LNCAP (cell line): Measurements from ENCODE around the gene ZNF423.

Experiments
- CTCF ChIP-seq: fragments of 450-650 bp; IDR thresholded peaks from 2 replicates; pipeline ENCODE4 v1.5.1; 2017; ENCODE audit warnings: mild to moderate bottlenecking

The ZNF423 gene

GRCh38 chr16:49674990-49675389, 180.9 kb downstream of the ZNF423 start:
- no peak for TF ChIP-seq CTCF

- no peak for TF ChIP-seq CTCF
These were observed 181.5 kb downstream of the ZNF423 start for GRCh38 chr16:49674351-49674851.

GRCh38 chr16:49673442-49673841, 182.5 kb downstream of the ZNF423 start:
- no peak for TF ChIP-seq CTCF

GRCh38 chr16:49672753-49673152, 183.2 kb downstream of the ZNF423 start:
- no peak for TF ChIP-seq CTCF

DNA sequence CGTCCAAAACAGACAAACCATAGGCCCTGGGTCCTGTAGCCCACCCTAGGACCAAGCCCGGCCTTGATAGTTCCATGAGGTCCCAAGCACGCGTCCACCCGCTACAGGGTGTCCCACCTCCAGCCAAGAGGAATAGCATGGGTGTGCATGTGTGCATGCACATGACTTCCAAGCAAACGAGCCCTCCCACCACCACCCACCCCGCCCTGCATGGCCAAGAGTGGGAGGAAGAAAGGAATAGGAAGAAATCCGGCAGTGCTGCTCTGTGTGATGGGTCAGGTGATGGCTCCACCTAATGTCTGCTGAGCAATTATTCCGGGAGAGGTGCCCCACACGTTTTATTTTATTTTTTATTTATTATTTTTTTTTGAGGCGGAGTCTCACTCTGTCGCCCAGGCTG, 184.6 kb downstream of the ZNF423 start:
- no peak for TF ChIP-seq CTCF

GRCh38 chr16:49670627-49671026, 185.3 kb downstream of the ZNF423 start:
- TF ChIP-seq CTCF = no peak

DNA sequence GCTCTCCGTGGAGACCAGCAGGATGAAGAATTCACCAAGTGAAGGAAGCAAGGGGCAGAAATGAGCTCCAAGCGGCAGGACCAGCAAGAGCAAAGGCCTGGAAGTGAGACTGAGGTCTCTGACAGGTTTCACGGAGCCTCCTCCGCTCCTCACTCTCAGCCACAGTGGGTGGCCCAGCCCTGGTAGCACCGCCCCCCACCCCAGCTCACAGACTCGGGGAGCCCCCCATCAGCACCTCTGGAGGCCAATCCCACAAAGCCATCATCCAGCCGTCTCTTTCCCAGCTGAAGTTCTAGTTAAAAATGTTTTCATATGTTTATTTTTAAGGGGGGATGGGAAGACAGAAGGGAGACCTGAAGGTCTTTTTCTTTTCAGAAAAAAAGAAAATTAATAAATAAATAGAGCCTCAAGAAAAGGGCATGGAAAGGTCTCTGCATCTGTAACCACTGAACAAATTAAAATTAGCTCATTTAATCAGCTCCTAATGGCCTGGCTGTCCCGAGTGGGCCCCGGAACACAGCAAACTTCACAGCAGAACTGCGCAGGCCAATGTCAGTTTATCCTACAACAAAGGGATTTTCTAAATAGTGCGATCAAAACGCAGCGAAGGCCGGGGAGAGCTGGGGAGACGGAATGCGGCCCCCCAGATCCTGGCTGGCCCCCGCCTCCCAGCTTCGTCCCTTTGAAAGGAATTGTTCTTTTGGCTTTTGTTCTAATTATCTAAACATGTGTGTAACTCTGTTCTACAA, 190.3 kb downstream of the ZNF423 start:
- no peak for TF ChIP-seq CTCF
